ENCODE data around the gene RBMS3. TPM values are rescaled to one million over a fixed set of nuclear protein-coding genes. Genes with fewer than 3 reads are reported as not detected.

RBMS3 gene
- total RNA-seq, 1 experiment from 2014 or later: 74.2 TPM

DNA sequence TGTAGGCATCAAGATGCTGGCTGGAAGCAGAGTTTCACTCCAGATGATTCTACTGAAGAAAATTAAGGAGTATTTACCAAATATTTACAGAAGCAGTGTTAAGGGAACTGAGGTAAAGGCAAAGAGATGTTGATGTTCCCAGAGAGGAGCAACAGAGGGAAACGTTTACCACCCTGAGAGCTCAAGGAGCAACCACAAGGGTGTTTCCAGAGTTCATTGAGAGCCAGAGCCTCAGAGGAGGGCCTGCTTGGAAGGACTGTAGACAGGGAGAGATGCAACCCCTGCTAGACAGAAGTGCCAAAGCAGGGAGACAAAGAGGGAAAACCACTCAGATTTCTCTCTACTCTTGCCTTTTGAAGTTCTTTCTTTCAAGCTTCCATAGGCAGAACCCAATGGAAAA lies 474.5 kb downstream of the RBMS3 start:
- no TSS peak for BruUV-seq (replicated peaks)
- H3K4me1 Mint-ChIP-seq (ENCODE audit: insufficient read depth, unreplicated experiment): peaks cover 35% of the 10 kb centered on the region

DNA sequence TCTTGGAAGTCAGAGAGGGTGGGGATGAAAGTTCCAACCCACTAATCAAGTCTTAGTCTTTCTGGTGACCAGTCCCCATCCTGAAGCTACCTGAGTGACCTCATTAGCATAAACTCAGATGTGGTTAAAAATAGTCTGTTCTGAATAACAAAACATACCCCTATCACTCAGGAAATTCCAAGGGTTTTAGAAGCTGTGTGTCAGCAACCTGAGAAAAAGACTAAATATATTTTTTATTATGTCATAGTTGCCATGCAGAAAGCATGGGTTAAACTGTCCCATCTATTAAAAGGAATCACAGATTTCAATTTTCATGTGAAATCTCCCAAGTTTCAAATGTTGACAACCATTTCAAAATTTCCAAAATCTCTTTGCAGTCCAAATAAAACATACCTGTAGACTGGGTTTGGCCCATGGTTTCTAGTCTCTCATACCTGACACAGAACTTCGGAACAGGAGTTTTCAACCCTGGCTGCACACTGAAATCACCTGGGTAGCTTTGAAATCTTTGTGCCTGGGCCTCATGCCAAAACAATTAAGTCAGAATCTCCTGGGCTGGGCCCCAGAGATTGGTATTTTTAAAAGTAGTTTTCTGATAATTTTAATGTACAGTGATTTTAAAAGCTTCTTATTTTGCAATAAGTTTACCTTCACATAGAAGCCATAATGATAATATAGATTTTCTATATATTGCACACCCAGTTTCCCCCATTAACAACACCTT lies 476.3 kb downstream of the RBMS3 start:
- no peaks in the 10 kb centered on the region for H3K36me3 Mint-ChIP-seq (ENCODE audit: insufficient read depth, unreplicated experiment)
- peak overlapping the region; percentile 95 for H3K27ac Mint-ChIP-seq (ENCODE audit: low read depth, unreplicated experiment)
- H3K27me3 Mint-ChIP-seq (ENCODE audit: insufficient read depth, unreplicated experiment): no peaks in the 10 kb centered on the region
- H3K4me3 Mint-ChIP-seq (ENCODE audit: unreplicated experiment): peak overlapping the region; percentile 57
- intact Hi-C loops (cut with micrococcal nuclease): no loop called here
- no TSS peak for BruUV-seq (replicated peaks)
- no peak for TF ChIP-seq CTCF (IDR thresholded peaks at IDR 0.05; ENCODE audit: unreplicated experiment)
- H3K9me3 Mint-ChIP-seq (ENCODE audit: unreplicated experiment): no peaks in the 10 kb centered on the region
- ChIA-PET POLR2A (interaction anchor here (0.6 to 11.4 kb wide), 24 partner anchors 9 to 1408 kb away, joined by 3 to 144 read pairs (median 5); partner anchors contain the start of genes AZI2, RBMS3 and ZCWPW2), CTCF (interaction anchor here (0.6 to 1.5 kb wide), 5 partner anchors 9 to 423 kb away, joined by 3 to 7 read pairs (median 3); no protein-coding TSS in a partner anchor)
- H3K4me1 Mint-ChIP-seq (ENCODE audit: insufficient read depth, unreplicated experiment): peaks cover 41% of the 10 kb centered on the region
- DNase-seq (ENCODE audit: unreplicated experiment): peak; percentile 80

More for the DNA sequence above, 474.5 kb downstream of the RBMS3 start:
- ChIA-PET POLR2A (interaction anchor here (11.4 kb wide), 1 partner anchor 466 kb away, joined by 144 read pairs; no protein-coding TSS in a partner anchor), CTCF (no interaction called here)
- H3K27me3 Mint-ChIP-seq (ENCODE audit: insufficient read depth, unreplicated experiment): no peaks in the 10 kb centered on the region
- H3K27ac Mint-ChIP-seq (ENCODE audit: low read depth, unreplicated experiment): peak overlapping the region; percentile 95
- H3K4me3 Mint-ChIP-seq (ENCODE audit: unreplicated experiment): no peak overlapping the region
- no peak for TF ChIP-seq CTCF (IDR thresholded peaks at IDR 0.05; ENCODE audit: unreplicated experiment)
- no peaks in the 10 kb centered on the region for H3K9me3 Mint-ChIP-seq (ENCODE audit: unreplicated experiment)
- no peak for DNase-seq (ENCODE audit: unreplicated experiment)
- intact Hi-C loops (cut with micrococcal nuclease): no loop called here
- H3K36me3 Mint-ChIP-seq (ENCODE audit: insufficient read depth, unreplicated experiment): peaks cover 5% of the 10 kb centered on the region

- POLR2A ChIA-PET: interaction anchor here (0.6 to 11.4 kb wide), 13 partner anchors 23 to 1409 kb away, joined by 3 to 144 read pairs (median 7); partner anchors contain the start of genes AZI2, RBMS3 and ZCWPW2
- Mint-ChIP-seq H3K4me1 (ENCODE audit: insufficient read depth, unreplicated experiment) (peaks cover 41% of the 10 kb centered on the region), H3K36me3 (ENCODE audit: insufficient read depth, unreplicated experiment) (no peaks in the 10 kb centered on the region), H3K4me3 (ENCODE audit: unreplicated experiment) (peak overlapping the region; percentile 57), H3K27me3 (ENCODE audit: insufficient read depth, unreplicated experiment) (no peaks in the 10 kb centered on the region), H3K9me3 (ENCODE audit: unreplicated experiment) (no peaks in the 10 kb centered on the region), H3K27ac (ENCODE audit: low read depth, unreplicated experiment) (peak overlapping the region; percentile 95)
- no TSS peak for BruUV-seq (replicated peaks)
- TF ChIP-seq CTCF (IDR thresholded peaks at IDR 0.05; ENCODE audit: unreplicated experiment): no peak
- intact Hi-C loops (cut with micrococcal nuclease): loop anchor here (1.0 to 2.0 kb wide), 2 partner anchors 426 to 693 kb away; no protein-coding TSS in a partner anchor
- DNase-seq (ENCODE audit: unreplicated experiment): no peak
- CTCF ChIA-PET: interaction anchor here (0.6 to 1.5 kb wide), 2 partner anchors 33 to 424 kb away, joined by 4 to 7 read pairs; no protein-coding TSS in a partner anchor
Observed at GRCh38 chr3:29758108-29758433, 477.2 kb downstream of the RBMS3 start.

Data from MCF 10A (cell line).